H9 (cell line): ENCODE results near the gene PSMB9. TPM values are rescaled to one million over a fixed set of nuclear protein-coding genes. Genes with fewer than 3 reads are reported as not detected.

ENCODE experiments used
- DNase-seq: peaks from one replicate; pipeline ENCODE4 v3.0.0-alpha.2; 2017
- H2AFZ ChIP-seq: one replicate; pipeline ENCODE4 v1.6.1; 2013; ENCODE audit warnings: mild to moderate bottlenecking, low read length, control low read depth, moderate library complexity
- H2AK5ac ChIP-seq: 2 replicates; pipeline ENCODE4 v1.6.1; 2013; ENCODE audit warnings: low read length, control low read depth, mixed read lengths; ENCODE audit not compliant: insufficient read length
- H2BK120ac ChIP-seq: one replicate; pipeline ENCODE4 v1.6.1; 2013; ENCODE audit warnings: low read depth, mild to moderate bottlenecking, low read length, control low read depth, inconsistent platforms; ENCODE audit not compliant: poor library complexity, severe bottlenecking
- H2BK12ac ChIP-seq: 2 replicates; pipeline ENCODE4 v1.6.1; 2013; ENCODE audit warnings: low read length, control low read depth, mixed read lengths, low read depth; ENCODE audit not compliant: insufficient read length
- H2BK15ac ChIP-seq: 2 replicates; pipeline ENCODE4 v1.6.1; 2013; ENCODE audit warnings: low read depth, low read length, control low read depth
- H2BK20ac ChIP-seq: one replicate; pipeline ENCODE4 v1.6.1; 2013; ENCODE audit warnings: low read depth, mild to moderate bottlenecking, low read length, control low read depth, inconsistent platforms; ENCODE audit not compliant: poor library complexity, severe bottlenecking
- H2BK5ac ChIP-seq: 2 replicates; pipeline ENCODE4 v1.6.1; 2013; ENCODE audit warnings: low read length, control low read depth, mixed read lengths; ENCODE audit not compliant: insufficient read length
- H3K14ac ChIP-seq: 2 replicates; pipeline ENCODE4 v1.6.1; 2013; ENCODE audit warnings: low read length, control low read depth; ENCODE audit not compliant: insufficient read depth
- H3K18ac ChIP-seq: 2 replicates; pipeline ENCODE4 v1.6.1; 2013; ENCODE audit warnings: low read depth, mild to moderate bottlenecking, mixed read lengths, low read length, control low read depth; ENCODE audit not compliant: insufficient read length
- H3K23ac ChIP-seq: 2 replicates; pipeline ENCODE4 v1.6.1; 2013; ENCODE audit warnings: low read length, control low read depth, mixed read lengths, low read depth; ENCODE audit not compliant: insufficient read length
- H3K23me2 ChIP-seq: 2 replicates; pipeline ENCODE4 v1.6.1; 2013; ENCODE audit warnings: low read depth, mild to moderate bottlenecking, mixed read lengths, low read length, control low read depth; ENCODE audit not compliant: insufficient read length, poor library complexity, severe bottlenecking
- H3K27ac ChIP-seq: 2 replicates; pipeline ENCODE4 v1.5.1; 2013; ENCODE audit warnings: low read length, control low read depth, mixed read lengths, low read depth; ENCODE audit not compliant: insufficient read length
- H3K27me3 ChIP-seq: 2 replicates; pipeline ENCODE4 v1.6.1; 2013; ENCODE audit warnings: low read length, control low read depth, inconsistent platforms; ENCODE audit not compliant: insufficient read depth
- H3K4ac ChIP-seq: 2 replicates; pipeline ENCODE4 v1.6.1; 2013; ENCODE audit warnings: low read depth, mild to moderate bottlenecking, control low read depth, inconsistent platforms, low read length, moderate library complexity
- H3K4me1 ChIP-seq: 2 replicates; pipeline ENCODE4 v1.6.1; 2013; ENCODE audit warnings: low read length, control low read depth, inconsistent platforms; ENCODE audit not compliant: insufficient read depth
- H3K4me2 ChIP-seq: 2 replicates; pipeline ENCODE4 v1.6.1; 2013; ENCODE audit warnings: low read length, control low read depth, mixed read lengths; ENCODE audit not compliant: insufficient read length, insufficient read depth
- H3K56ac ChIP-seq: 2 replicates; pipeline ENCODE4 v1.6.1; 2013; ENCODE audit warnings: low read depth, mild to moderate bottlenecking, mixed read lengths, low read length, control low read depth; ENCODE audit not compliant: insufficient read length
- H3K79me1 ChIP-seq: 2 replicates; pipeline ENCODE4 v1.6.1; 2013; ENCODE audit warnings: low read depth, mild to moderate bottlenecking, moderate library complexity, low read length, control low read depth, inconsistent platforms; ENCODE audit not compliant: insufficient read depth, poor library complexity, severe bottlenecking
- H3K79me2 ChIP-seq: 2 replicates; pipeline ENCODE4 v1.6.1; 2013; ENCODE audit warnings: low read length, control low read depth, inconsistent platforms; ENCODE audit not compliant: insufficient read depth
- H3K9ac ChIP-seq: 2 replicates; pipeline ENCODE4 v1.6.1; 2013; ENCODE audit warnings: low read length, control low read depth, mixed read lengths; ENCODE audit not compliant: insufficient read length; ENCODE audit errors: extremely low read depth
- H3K9me3 ChIP-seq: one replicate; pipeline ENCODE4 v1.6.1; 2013; ENCODE audit warnings: low read depth, low read length, inconsistent platforms; ENCODE audit not compliant: control insufficient read depth
- H3T11ph ChIP-seq: one replicate; pipeline ENCODE4 v1.6.1; 2013; ENCODE audit warnings: mild to moderate bottlenecking, low read length, control low read depth, inconsistent platforms
- H4K20me1 ChIP-seq: one replicate; pipeline ENCODE4 v1.6.1; 2013; ENCODE audit not compliant: control insufficient read depth, insufficient read length, insufficient read depth
- H4K5ac ChIP-seq: 2 replicates; pipeline ENCODE4 v1.6.1; 2013; ENCODE audit warnings: low read depth, mild to moderate bottlenecking, mixed read lengths, low read length, control low read depth; ENCODE audit not compliant: insufficient read length
- H4K8ac ChIP-seq: replicated peaks from 2 replicates; pipeline ENCODE4 v1.6.1; 2013; ENCODE audit warnings: low read length, control low read depth, mixed read lengths, low read depth; ENCODE audit not compliant: insufficient read length
- H4K91ac ChIP-seq: 2 replicates; pipeline ENCODE4 v1.6.1; 2013; ENCODE audit warnings: low read depth, mild to moderate bottlenecking, moderate library complexity, mixed read lengths, low read length, control low read depth; ENCODE audit not compliant: insufficient read length
- H3K27ac Mint-ChIP-seq, 3 experiments: 2 replicates in 2 of 3; 3 replicates in 1 of 3; pipeline ENCODE4 v1.8.0; 2020 to 2021; ENCODE audit warnings: mixed read lengths in 3 of 3, mild to moderate bottlenecking in 1 of 3, moderate library complexity in 1 of 3
- H3K27me3 Mint-ChIP-seq: 2 replicates; pipeline ENCODE4 v1.8.0; 2021; ENCODE audit warnings: low read depth, mild to moderate bottlenecking, moderate library complexity, mixed read lengths
- H3K36me3 Mint-ChIP-seq, 3 experiments: 2 replicates in 2 of 3; 3 replicates in 1 of 3; pipeline ENCODE4 v1.8.0; 2020 to 2021; ENCODE audit warnings: low read depth in 3 of 3, mixed read lengths in 3 of 3; ENCODE audit not compliant: insufficient read depth in 1 of 3
- H3K4me1 Mint-ChIP-seq, 2 experiments: 2 replicates each; pipeline ENCODE4 v1.8.0; 2020; ENCODE audit warnings: mixed read lengths in 2 of 2
- H3K4me3 Mint-ChIP-seq, 2 experiments: 2 replicates in 1 of 2; 3 replicates in 1 of 2; pipeline ENCODE4 v1.8.0; 2020 to 2021; ENCODE audit warnings: mild to moderate bottlenecking in 2 of 2, mixed read lengths in 2 of 2, moderate library complexity in 1 of 2
- H3K9me3 Mint-ChIP-seq, 2 experiments: 2 replicates in 1 of 2; 3 replicates in 1 of 2; pipeline ENCODE4 v1.8.0; 2020; ENCODE audit warnings: mild to moderate bottlenecking in 2 of 2, mixed read lengths in 2 of 2, moderate library complexity in 1 of 2
- CTCF ChIP-seq: fragments of 200-600 bp; sonication (generic); conservative IDR thresholded peaks from 3 replicates; pipeline ENCODE4 v1.8.0; 2021; ENCODE audit warnings: antibody characterized with exemption, mild to moderate bottlenecking
- WGBS: extraction: QIAGEN DNeasy Blood & Tissue Kit; methylation state at CpG from one replicate; pipeline ENCODE4 v1.1.7; 2013; ENCODE audit warnings: missing lambda C conversion rate, low lambda C conversion rate, mixed read lengths; ENCODE audit not compliant: insufficient read length; ENCODE audit errors: extremely low coverage; 5-methylcytosine and 5-hydroxymethylcytosine counted together
- total RNA-seq: library from RNA; stranded (reverse); gene quantifications from 2 replicates; pipeline ENCODE4 v1.2.1, GENCODE V29; 2021

PSMB9 gene
- total RNA-seq, 1 experiment from 2014 or later = 3.5 TPM

GRCh38 chr6:32889533-32889932, 35.5 kb downstream of the PSMB9 start:
- TF ChIP-seq CTCF = no peak
- H3K23me2 ChIP-seq = peaks cover 7% of the 10 kb centered on the region
- H2BK120ac ChIP-seq = no peak overlapping the region
- Mint-ChIP-seq H3K36me3 (peaks cover 0 to 2% (median 0%) of the 10 kb centered on the region in 3 experiments; a peak in 2 of 7 replicates), H3K4me3 (no peak overlapping the region), H3K27ac (no peak overlapping the region), H3K9me3 (no peaks in the 10 kb centered on the region), H3K4me1 (peaks cover 4 to 8% of the 10 kb centered on the region in 2 experiments; a peak in 2 of 4 replicates), H3K27me3 (peaks cover 2% of the 10 kb centered on the region; the same call in 1 of the 2 replicates)
- no peak overlapping the region for H3K18ac ChIP-seq
- no peak overlapping the region for H2BK5ac ChIP-seq
- H4K91ac ChIP-seq = no peak overlapping the region
- H2BK15ac ChIP-seq = no peak overlapping the region
- no peak overlapping the region for H3K27ac ChIP-seq
- H2BK20ac ChIP-seq = no peak overlapping the region
- H4K20me1 ChIP-seq = no peaks in the 10 kb centered on the region
- H3K27me3 ChIP-seq = no peaks in the 10 kb centered on the region
- H2BK12ac ChIP-seq = no peak overlapping the region
- no peak overlapping the region for H3T11ph ChIP-seq
- no peak overlapping the region for H4K8ac ChIP-seq
- H3K79me2 ChIP-seq = no peaks in the 10 kb centered on the region
- no peak overlapping the region for H3K56ac ChIP-seq
- H4K5ac ChIP-seq = no peak overlapping the region
- no peak overlapping the region for H3K14ac ChIP-seq
- DNase-seq = no peak
- H3K23ac ChIP-seq = no peak overlapping the region
- WGBS = no CpG with 5 or more reads among the region's 1 CpG
- H3K9me3 ChIP-seq = no peaks in the 10 kb centered on the region
- no peak overlapping the region for H3K9ac ChIP-seq
- no peak overlapping the region for H2AK5ac ChIP-seq
- H3K4me1 ChIP-seq = no peaks in the 10 kb centered on the region
- H2AFZ ChIP-seq = no peak overlapping the region
- H3K4ac ChIP-seq = no peak overlapping the region
- H3K4me2 ChIP-seq = no peak overlapping the region
- H3K79me1 ChIP-seq = no peaks in the 10 kb centered on the region
